Measurements from ENCODE around the gene SCAPER.
"Not testable (repeated sequence)": the region's sequence is repeated elsewhere in the genome, so short reads cannot be mapped to it uniquely, and the experiment has no call there.

SCAPER gene

GRCh38 chr15:76864586-76864985, 40.6 kb downstream of the SCAPER start:
- in situ Hi-C loops (cut with HindIII; ENCODE audit: low sequenced_read_pairs), result no loop called here

- in situ Hi-C loops (cut with HindIII; ENCODE audit: low sequenced_read_pairs), result no loop called here
These were observed 41.4 kb downstream of the SCAPER start for GRCh38 chr15:76863693-76864092.

GRCh38 chr15:76863123-76863522, 42.0 kb downstream of the SCAPER start:
- in situ Hi-C loops (cut with HindIII; ENCODE audit: low sequenced_read_pairs), result no loop called here

- in situ Hi-C loops (cut with HindIII; ENCODE audit: low sequenced_read_pairs), result no loop called here
These were observed 43.2 kb downstream of the SCAPER start for GRCh38 chr15:76861815-76862397.

GRCh38 chr15:76860201-76860600, 44.9 kb downstream of the SCAPER start:
- in situ Hi-C loops (cut with HindIII; ENCODE audit: low sequenced_read_pairs), result no loop called here

GRCh38 chr15:76850367-76850766, 54.8 kb downstream of the SCAPER start:
- in situ Hi-C loops (cut with HindIII; ENCODE audit: low sequenced_read_pairs), result not testable (repeated sequence)

GRCh38 chr15:76846782-76847181, 58.4 kb downstream of the SCAPER start:
- in situ Hi-C loops (cut with HindIII; ENCODE audit: low sequenced_read_pairs), result no loop called here

- in situ Hi-C loops (cut with HindIII; ENCODE audit: low sequenced_read_pairs), result no loop called here
These were observed 61.0 kb downstream of the SCAPER start for GRCh38 chr15:76844096-76844495.

GRCh38 chr15:76843269-76843668, 61.9 kb downstream of the SCAPER start:
- in situ Hi-C loops (cut with HindIII; ENCODE audit: low sequenced_read_pairs), result no loop called here

GRCh38 chr15:76840830-76841460, 64.2 kb downstream of the SCAPER start:
- in situ Hi-C loops (cut with HindIII; ENCODE audit: low sequenced_read_pairs), result no loop called here

GRCh38 chr15:76839173-76839572, 66.0 kb downstream of the SCAPER start:
- in situ Hi-C loops (cut with HindIII; ENCODE audit: low sequenced_read_pairs), result no loop called here

GRCh38 chr15:76837474-76837873, 67.7 kb downstream of the SCAPER start:
- in situ Hi-C loops (cut with HindIII; ENCODE audit: low sequenced_read_pairs), result no loop called here

GRCh38 chr15:76829939-76830338, 75.2 kb downstream of the SCAPER start:
- in situ Hi-C loops (cut with HindIII; ENCODE audit: low sequenced_read_pairs), result no loop called here

- in situ Hi-C loops (cut with HindIII; ENCODE audit: low sequenced_read_pairs), result no loop called here
These were observed 81.2 kb downstream of the SCAPER start for GRCh38 chr15:76823890-76824289.

- in situ Hi-C loops (cut with HindIII; ENCODE audit: low sequenced_read_pairs), result no loop called here
These were observed 81.8 kb downstream of the SCAPER start for GRCh38 chr15:76823303-76823702.

- in situ Hi-C loops (cut with HindIII; ENCODE audit: low sequenced_read_pairs), result not testable (repeated sequence)
These were observed 86.2 kb downstream of the SCAPER start for GRCh38 chr15:76818926-76819325.

- in situ Hi-C loops (cut with HindIII; ENCODE audit: low sequenced_read_pairs), result no loop called here
These were observed 89.7 kb downstream of the SCAPER start for GRCh38 chr15:76815421-76815820.

GRCh38 chr15:76812381-76812780, 92.8 kb downstream of the SCAPER start:
- in situ Hi-C loops (cut with HindIII; ENCODE audit: low sequenced_read_pairs), result no loop called here

- in situ Hi-C loops (cut with HindIII; ENCODE audit: low sequenced_read_pairs), result no loop called here
These were observed 95.6 kb downstream of the SCAPER start for GRCh38 chr15:76809412-76810103.

GRCh38 chr15:76803049-76803571, 102.0 kb downstream of the SCAPER start:
- in situ Hi-C loops (cut with HindIII; ENCODE audit: low sequenced_read_pairs), result no loop called here

GRCh38 chr15:76802411-76802810, 102.7 kb downstream of the SCAPER start:
- in situ Hi-C loops (cut with HindIII; ENCODE audit: low sequenced_read_pairs), result no loop called here

GRCh38 chr15:76799760-76800159, 105.4 kb downstream of the SCAPER start:
- in situ Hi-C loops (cut with HindIII; ENCODE audit: low sequenced_read_pairs), result no loop called here
